Measurements from ENCODE around the gene ARFIP1.
A peak's percentile ranks its signal among the peaks of the same experiment; 100 is the strongest.

DNA sequence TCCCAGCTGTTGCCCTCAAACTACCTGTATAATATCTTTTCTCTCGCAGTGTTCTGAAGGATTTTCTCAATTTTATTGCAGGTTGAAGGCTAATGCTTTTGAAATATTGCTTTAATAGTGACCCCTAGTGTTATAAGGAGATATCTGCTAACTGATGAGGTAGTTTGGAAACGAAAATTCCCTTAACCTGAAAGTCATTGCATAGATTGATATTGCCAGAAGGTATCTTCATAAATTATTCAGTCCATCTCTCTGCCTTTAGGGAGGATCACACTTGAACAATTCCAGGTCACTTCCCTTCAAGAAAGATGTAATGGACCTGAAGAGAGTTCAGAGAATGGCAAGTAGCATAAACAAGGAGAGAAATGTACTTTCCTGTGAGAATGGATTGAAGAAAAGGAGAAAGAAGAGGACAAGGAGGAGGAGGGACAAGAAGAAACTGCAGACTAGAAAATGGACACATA lies 44.3 kb upstream of the ARFIP1 start:
- TF ChIP-seq FOSL1 (IDR thresholded peaks at IDR 0.05; ENCODE audit: low read depth) (no peak), EZH2 (IDR thresholded peaks at IDR 0.05) (no peak), POLR2A (IDR thresholded peaks at IDR 0.05; ENCODE audit: borderline replicate concordance, extremely low read depth, insufficient read depth, insufficient read length) (no peak)
- TF ChIP-seq, protein P1, sequence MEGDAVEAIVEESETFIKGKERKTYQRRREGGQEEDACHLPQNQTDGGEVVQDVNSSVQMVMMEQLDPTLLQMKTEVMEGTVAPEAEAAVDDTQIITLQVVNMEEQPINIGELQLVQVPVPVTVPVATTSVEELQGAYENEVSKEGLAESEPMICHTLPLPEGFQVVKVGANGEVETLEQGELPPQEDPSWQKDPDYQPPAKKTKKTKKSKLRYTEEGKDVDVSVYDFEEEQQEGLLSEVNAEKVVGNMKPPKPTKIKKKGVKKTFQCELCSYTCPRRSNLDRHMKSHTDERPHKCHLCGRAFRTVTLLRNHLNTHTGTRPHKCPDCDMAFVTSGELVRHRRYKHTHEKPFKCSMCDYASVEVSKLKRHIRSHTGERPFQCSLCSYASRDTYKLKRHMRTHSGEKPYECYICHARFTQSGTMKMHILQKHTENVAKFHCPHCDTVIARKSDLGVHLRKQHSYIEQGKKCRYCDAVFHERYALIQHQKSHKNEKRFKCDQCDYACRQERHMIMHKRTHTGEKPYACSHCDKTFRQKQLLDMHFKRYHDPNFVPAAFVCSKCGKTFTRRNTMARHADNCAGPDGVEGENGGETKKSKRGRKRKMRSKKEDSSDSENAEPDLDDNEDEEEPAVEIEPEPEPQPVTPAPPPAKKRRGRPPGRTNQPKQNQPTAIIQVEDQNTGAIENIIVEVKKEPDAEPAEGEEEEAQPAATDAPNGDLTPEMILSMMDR (IDR thresholded peaks at IDR 0.05 in 2 of 3, conservative IDR thresholded peaks at IDR 0.05 in 1 of 3; ENCODE audit: borderline replicate concordance in 1 of 3, insufficient read depth in 1 of 3, low read depth in 2 of 3, low read length in 2 of 3), result peak; percentile 44 to 70 (median 54); a peak in 5 of 6 replicates
- TF ChIP-seq, protein P2, sequence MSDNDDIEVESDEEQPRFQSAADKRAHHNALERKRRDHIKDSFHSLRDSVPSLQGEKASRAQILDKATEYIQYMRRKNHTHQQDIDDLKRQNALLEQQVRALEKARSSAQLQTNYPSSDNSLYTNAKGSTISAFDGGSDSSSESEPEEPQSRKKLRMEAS (IDR thresholded peaks at IDR 0.05), result no peak
